Left ventricle myocardium inferior (tissue), 1 donor: ENCODE results near the gene EMP1. TPM values are rescaled to one million over a fixed set of nuclear protein-coding genes. Genes with fewer than 3 reads are reported as not detected.

Experiments
- DNase-seq: peaks from one replicate; pipeline ENCODE4 v3.0.0-alpha.2; 2020
- H3K27ac ChIP-seq: fragments of 200-600 bp; replicated peaks from 2 replicates; pipeline ENCODE4 v1.8.0; 2021
- H3K27me3 ChIP-seq: fragments of 200-600 bp; 2 replicates; pipeline ENCODE4 v1.8.0; 2021; ENCODE audit warnings: low read depth
- H3K36me3 ChIP-seq: fragments of 200-600 bp; 2 replicates; pipeline ENCODE4 v1.8.0; 2021
- H3K4me1 ChIP-seq: fragments of 200-600 bp; 2 replicates; pipeline ENCODE4 v1.8.0; 2021
- H3K4me3 ChIP-seq: fragments of 200-600 bp; 2 replicates; pipeline ENCODE4 v1.8.0; 2021; ENCODE audit warnings: mild to moderate bottlenecking, moderate library complexity
- H3K9me3 ChIP-seq: fragments of 200-600 bp; replicated peaks from 2 replicates; pipeline ENCODE4 v1.8.0; 2021
- intact Hi-C: fragments of 100-400 bp; cut with micrococcal nuclease; formaldehyde crosslinking; loops from one replicate; pipeline ENCODE4 v1.11.0; 2022
- total RNA-seq: library from RNA; stranded (reverse); fragmentation: NEBNext Ultra II Directional; extraction: Animal tissue kit (Norgen Biotek cat#: 25700); gene quantifications from one replicate; pipeline ENCODE4 v1.2.1, GENCODE V29; 2021
- TF ChIP-seq, protein P1 (sequence below): fragments of 200-600 bp; IDR thresholded peaks from 2 replicates; pipeline ENCODE4 v1.8.0; 2021; ENCODE audit warnings: antibody characterized with exemption, mild to moderate bottlenecking, borderline replicate concordance
- donor health status: DM: no; HTN: yes; CAD: no; lungs with severe emphysema.

Gene EMP1
- total RNA-seq, 1 donor from 2014 or later: 90.5 TPM

DNA sequence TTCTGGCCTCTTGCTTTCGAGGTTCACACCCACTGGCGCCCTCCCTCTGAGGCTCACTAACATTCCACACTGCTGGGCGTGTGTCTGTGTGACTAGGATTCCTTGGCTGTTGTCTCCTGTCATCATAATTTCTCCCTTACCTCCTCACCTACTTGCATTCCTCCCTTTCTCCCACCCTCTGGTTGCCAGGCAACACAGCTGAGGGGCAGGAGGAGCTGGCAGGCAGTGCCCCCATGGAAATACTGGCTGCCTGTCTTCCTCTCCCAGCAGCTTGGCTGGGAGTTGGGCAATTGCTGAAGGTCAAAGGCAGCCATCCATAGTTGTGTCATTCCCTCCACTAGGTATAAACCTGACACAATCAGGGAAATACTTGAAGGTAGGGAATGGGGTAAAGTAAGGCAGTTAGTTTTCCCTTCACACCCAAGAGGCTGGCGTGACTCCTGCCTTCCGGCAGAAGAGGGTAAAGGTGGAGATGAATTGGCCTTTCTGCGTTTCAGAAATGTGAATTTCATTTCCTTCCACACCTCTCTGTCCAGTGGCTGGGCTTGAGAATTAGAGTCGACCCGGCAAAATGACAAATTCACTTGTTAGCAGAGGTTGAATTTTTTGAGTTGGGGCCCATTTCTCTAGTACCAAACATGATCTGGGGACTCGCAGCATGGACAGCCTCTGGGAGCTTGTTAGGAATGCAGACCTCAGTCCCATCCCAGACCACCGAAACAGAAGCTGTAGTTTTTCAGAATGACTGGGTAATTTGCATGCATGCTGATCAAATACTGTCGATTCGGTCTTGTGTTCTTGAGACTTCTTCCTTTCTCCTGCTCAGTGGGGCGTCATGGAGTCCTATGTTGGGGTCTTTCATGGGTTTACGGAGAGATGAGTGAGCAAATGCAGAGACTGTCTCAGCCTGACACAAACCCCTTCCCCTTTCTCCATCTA lies 24.3 kb upstream of the EMP1 start:
- no peak for DNase-seq
- intact Hi-C loops: no loop called here
- H3K9me3 ChIP-seq: peaks cover 8% of the 10 kb centered on the region
- TF ChIP-seq, protein P1, sequence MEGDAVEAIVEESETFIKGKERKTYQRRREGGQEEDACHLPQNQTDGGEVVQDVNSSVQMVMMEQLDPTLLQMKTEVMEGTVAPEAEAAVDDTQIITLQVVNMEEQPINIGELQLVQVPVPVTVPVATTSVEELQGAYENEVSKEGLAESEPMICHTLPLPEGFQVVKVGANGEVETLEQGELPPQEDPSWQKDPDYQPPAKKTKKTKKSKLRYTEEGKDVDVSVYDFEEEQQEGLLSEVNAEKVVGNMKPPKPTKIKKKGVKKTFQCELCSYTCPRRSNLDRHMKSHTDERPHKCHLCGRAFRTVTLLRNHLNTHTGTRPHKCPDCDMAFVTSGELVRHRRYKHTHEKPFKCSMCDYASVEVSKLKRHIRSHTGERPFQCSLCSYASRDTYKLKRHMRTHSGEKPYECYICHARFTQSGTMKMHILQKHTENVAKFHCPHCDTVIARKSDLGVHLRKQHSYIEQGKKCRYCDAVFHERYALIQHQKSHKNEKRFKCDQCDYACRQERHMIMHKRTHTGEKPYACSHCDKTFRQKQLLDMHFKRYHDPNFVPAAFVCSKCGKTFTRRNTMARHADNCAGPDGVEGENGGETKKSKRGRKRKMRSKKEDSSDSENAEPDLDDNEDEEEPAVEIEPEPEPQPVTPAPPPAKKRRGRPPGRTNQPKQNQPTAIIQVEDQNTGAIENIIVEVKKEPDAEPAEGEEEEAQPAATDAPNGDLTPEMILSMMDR: no peak
- no peaks in the 10 kb centered on the region for H3K27me3 ChIP-seq
- H3K4me1 ChIP-seq: peaks cover 11% of the 10 kb centered on the region
- no peak overlapping the region for H3K4me3 ChIP-seq
- peak overlapping the region; percentile 76 for H3K27ac ChIP-seq
- no peaks in the 10 kb centered on the region for H3K36me3 ChIP-seq

DNA sequence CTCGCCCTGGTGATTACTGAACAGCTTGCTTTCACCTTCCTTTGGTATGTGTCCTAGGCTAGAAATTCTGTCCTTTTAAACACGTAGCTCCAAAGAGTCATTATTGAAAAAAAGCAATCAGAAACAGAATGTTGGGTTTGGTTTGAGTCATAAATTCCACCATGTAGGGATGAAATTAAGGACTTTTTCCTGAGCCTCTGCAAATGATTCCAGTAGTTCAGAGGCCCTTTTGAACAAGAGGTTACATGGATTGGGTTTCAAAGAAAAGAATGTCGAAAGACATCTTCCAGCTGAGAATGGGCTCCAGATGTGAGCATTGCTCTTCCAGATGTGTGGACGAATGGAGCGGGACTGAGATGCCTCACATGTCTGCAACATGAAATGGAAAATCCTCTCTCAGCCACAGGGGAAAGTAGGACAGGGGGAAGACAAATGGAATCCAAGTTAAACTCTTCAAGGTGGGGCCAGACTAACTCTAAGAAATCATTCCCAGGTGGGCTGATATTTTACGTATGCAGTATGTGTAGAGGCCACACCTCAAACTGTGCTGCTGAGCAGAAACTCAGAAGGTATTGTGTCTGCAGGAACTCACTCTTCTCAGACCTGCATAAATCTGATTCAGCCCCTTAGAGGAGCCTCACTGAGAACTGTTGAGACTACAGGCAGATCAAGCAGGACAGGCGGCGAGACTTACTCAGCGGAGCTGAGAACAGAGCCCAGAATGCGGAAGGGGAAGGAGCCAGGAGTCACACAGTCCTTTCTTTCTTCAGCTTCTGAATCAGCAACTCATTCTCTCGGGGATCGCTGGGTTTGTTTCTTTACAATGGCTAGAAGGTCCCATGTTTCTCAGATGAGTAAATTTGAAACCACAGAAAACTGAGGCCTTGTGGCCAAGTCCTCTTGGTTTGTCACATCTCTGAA lies 23.3 kb upstream of the EMP1 start:
- Histone ChIP-seq H3K27ac (peak overlapping the region; percentile 76), H3K4me3 (no peak overlapping the region), H3K9me3 (peaks cover under 1% of the 10 kb centered on the region), H3K27me3 (no peaks in the 10 kb centered on the region), H3K4me1 (peaks cover 11% of the 10 kb centered on the region), H3K36me3 (no peaks in the 10 kb centered on the region)
- TF ChIP-seq, protein P1: no peak
- intact Hi-C loops: no loop called here
- DNase-seq: peak; percentile 55

DNA sequence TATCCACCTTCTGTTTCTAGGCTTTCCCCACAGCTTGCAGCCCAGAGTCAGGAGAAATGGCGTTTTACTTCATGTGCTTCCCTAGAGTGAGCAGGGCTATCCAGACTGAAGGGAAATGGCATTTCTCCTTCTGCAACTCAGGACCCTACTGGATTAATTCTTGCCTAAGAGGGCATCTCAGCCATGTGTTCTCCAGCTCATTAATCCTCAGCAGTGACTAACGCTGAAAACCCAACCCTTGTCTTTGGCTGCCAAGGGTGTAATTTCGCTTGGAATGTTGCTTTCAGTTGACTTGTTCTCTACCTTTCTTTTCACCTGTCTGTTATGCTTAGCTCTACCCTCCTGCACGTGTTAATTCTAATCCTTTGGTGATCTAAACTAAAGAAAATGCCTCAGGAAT lies 21.0 kb upstream of the EMP1 start:
- intact Hi-C loops: no loop called here

DNA sequence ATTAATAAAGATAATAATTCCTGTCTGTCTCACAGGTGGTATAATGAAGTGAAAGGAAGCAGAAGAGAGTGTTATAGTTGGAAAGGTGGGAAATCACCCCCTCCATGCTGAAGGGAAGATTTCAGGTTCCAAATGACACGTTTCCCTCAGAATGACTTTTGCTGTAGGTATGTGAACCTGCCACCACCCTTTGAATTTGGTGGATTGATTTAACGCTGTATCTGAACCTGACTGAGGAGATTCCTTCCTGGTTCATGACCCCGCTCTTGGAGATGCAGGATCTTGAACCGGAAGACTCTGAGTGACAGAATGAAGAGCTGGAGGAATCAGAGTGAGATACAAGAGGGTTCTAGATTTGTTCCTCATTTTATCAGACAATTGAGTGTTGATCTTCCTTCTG lies 20.3 kb upstream of the EMP1 start:
- no peak overlapping the region for H3K4me3 ChIP-seq
- no peak for DNase-seq
- TF ChIP-seq, protein P1: no peak
- intact Hi-C loops: no loop called here
- no peaks in the 10 kb centered on the region for H3K27me3 ChIP-seq
- no peaks in the 10 kb centered on the region for H3K36me3 ChIP-seq
- H3K4me1 ChIP-seq: peaks cover 27% of the 10 kb centered on the region
- no peaks in the 10 kb centered on the region for H3K9me3 ChIP-seq
- H3K27ac ChIP-seq: no peak overlapping the region

More for the DNA sequence above, 21.0 kb upstream of the EMP1 start:
- DNase-seq: no peak
- Histone ChIP-seq H3K36me3 (no peaks in the 10 kb centered on the region), H3K4me1 (peaks cover 27% of the 10 kb centered on the region), H3K27ac (no peak overlapping the region), H3K27me3 (no peaks in the 10 kb centered on the region), H3K9me3 (no peaks in the 10 kb centered on the region), H3K4me3 (no peak overlapping the region)
- TF ChIP-seq, protein P1: no peak

DNA sequence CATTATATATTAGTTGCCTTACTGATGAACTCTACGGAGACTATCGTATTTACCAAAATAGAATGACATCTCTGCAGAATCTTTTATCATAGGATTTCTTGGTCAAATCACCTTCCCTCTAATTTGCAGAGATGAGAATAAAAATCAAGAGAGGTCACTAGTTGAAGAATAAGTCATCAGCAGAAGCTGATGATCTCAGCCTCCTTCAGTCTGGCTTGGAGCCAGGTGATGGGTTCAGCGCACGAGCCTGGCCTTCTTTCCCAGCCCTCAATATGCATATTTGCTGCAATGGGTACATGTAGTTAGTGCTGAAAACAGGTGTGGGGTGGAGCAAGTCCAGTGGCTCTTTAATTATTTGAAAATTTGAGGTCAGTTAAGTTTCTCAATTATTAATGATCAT lies 19.2 kb upstream of the EMP1 start:
- intact Hi-C loops: no loop called here
- TF ChIP-seq, protein P1: no peak
- peaks cover 8% of the 10 kb centered on the region for H3K27me3 ChIP-seq

More for the DNA sequence above, 19.2 kb upstream of the EMP1 start:
- H3K4me1 ChIP-seq: peaks cover 21% of the 10 kb centered on the region
- no peak overlapping the region for H3K4me3 ChIP-seq
- H3K9me3 ChIP-seq: no peaks in the 10 kb centered on the region
- no peak for DNase-seq
- H3K36me3 ChIP-seq: no peaks in the 10 kb centered on the region
- no peak overlapping the region for H3K27ac ChIP-seq
